Erythroblast (primary cell): Measurements from ENCODE around the gene ZYG11B.
"Not testable (repeated sequence)": the region's sequence is repeated elsewhere in the genome, so short reads cannot be mapped to it uniquely, and the experiment has no call there.

Source experiments
- DNase-seq, 2 experiments: peaks; one replicate each; lab custom pipeline; 2025; lab: John Stamatoyannopoulos, UW
- GATA1 ChIP-seq: IDR thresholded peaks from 2 replicates; pipeline ENCODE4 v1.6.1; 2011; ENCODE audit warnings: low read depth, mild to moderate bottlenecking, control low read depth, low read length, moderate library complexity
- POLR2A ChIP-seq: IDR thresholded peaks from 2 replicates; pipeline ENCODE4 v1.6.1; 2011; ENCODE audit warnings: mild to moderate bottlenecking, low read length

ZYG11B gene

DNA sequence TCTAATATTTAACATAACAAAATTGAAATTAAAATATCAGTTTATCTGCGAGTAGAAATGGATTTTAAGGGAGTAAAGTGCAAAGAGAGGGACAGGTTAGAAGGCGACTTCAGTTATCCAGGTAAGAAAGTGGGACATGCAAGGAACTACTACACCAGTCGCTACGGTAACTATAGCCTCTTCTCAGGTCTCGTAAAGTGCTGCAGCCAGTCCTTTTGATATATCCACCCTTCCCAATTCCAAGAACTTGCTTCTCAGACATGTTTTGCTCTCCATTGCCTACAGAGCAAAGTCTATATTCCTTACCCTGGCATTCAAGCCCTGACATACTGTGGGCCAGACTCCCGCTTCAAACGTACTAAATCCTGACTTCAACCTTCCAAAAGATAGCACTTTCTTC, 30.6 kb upstream of the ZYG11B start:
- DNase-seq: no peak
- TF ChIP-seq POLR2A (no peak), GATA1 (no peak)

DNA sequence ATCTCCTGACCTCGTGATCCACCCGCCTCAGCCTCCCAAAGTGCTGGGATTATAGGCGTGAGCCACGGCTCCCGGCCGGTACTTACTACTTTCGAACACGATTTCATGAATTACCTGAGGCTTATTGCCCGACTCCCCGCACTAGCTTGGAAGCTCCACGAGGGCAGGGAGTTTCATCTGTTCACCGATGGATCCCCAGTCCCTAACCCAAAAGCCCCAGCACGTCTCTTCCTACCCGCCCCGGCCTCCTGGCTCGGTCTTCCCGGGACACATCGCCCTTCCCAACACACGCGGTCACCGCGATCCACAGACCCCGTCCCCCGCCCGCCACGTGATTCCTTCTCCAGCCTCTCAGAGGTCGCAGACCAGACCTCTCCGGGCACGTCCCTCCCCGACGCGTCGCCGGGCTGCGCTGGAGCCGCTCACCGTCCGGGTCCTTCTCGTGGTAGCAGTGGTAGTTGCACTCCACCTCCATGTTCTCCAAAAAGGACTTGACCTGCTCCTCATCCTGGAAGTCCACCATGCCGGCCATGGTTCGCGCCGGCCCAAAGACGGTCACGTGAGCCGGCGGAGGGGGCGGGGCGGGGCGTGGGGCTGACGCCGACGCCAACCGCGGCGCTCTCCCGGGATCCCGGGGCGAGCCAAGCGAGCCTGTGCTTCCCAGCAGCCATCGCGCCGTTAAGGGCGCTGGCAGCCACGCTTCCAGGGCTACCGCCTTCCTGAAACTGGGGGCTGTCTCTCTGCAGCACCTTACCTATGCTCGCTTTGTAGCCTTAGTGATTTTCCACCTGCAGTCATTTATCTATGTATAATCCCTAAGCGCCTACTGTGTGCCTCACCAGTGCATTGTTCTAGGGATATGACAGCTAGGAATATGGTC, 28.2 kb upstream of the ZYG11B start, which contains the start of gene COA7:
COA7 (minus strand) TSS at position 553 of the 880 bp plus-strand sequence; CDS start at position 532, 21 bp downstream.
- peak; percentile 84 to 87 for DNase-seq
- TF ChIP-seq POLR2A: peak; percentile 60
- TF ChIP-seq GATA1: no peak

DNA sequence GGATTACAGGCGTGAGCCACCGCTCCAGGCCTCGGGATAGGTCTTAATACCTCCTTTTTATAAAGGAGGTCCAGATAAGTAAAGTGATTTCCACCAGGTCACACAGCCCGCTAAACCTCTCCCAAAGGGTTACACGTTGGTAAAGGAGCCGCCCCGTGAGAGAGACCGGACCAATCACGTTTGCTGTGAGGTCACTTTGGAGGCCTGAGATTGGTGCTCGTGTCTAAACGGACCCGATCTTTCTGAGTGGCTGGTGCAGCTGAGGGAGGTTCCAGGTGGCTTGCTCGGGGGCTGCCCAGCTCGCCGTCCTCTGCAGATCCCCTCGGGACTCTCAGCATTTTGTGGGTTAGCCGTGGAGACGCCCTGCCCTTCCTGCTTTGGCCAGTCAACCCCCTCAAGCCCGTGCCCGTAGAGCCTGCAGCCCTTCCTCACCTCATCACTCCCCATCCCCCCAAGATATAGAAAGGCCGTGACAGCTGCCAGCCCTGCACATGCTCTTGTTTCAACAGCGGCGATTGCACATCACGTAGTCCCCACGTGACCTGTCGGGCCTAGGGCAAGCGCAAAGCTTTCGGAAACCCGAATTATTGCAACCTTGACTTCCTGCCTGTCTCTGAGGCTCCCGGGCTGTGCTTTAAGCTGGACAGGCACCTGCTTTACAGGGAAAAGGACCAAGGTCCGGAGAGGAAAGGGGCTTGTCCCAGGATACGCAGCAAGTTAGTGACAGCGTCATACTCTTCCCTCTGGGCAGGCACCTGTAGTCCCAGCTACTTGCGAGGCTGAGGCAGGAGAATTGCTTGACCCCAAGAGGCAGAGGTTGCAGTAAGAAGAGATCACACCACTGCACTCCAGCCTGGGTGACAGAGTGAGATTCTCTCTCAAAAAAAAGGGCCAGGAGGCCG, 23.1 kb upstream of the ZYG11B start:
- DNase-seq: peak; percentile 79 to 85
- TF ChIP-seq GATA1 (no peak), POLR2A (no peak)

DNA sequence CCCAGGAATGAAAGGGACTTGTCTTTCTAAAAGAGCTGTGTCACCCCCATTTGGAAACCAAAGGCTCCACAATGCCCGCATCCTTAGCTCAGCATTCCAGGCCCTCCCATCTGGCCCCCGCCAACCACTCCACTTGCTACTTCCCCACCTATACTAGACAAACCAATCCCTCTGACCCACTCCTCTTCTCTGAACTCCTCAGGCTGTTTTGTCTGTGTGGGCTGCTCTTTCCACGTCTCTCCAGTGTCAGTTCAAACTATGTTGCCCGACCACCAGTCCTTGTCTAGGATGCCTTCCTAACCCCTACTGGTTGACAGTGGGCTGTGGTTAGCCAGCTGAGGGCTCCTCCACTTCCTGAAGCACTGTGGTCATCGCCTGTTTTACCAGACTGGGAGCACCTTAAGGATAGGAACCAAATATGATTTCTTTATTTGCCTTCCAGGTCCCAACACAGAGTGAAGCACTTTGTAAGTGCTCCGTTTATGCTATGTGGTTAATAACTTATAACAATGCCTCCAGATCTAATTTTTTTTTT, 20.1 kb upstream of the ZYG11B start:
- TF ChIP-seq GATA1 (no peak), POLR2A (no peak)
- no peak for DNase-seq

DNA sequence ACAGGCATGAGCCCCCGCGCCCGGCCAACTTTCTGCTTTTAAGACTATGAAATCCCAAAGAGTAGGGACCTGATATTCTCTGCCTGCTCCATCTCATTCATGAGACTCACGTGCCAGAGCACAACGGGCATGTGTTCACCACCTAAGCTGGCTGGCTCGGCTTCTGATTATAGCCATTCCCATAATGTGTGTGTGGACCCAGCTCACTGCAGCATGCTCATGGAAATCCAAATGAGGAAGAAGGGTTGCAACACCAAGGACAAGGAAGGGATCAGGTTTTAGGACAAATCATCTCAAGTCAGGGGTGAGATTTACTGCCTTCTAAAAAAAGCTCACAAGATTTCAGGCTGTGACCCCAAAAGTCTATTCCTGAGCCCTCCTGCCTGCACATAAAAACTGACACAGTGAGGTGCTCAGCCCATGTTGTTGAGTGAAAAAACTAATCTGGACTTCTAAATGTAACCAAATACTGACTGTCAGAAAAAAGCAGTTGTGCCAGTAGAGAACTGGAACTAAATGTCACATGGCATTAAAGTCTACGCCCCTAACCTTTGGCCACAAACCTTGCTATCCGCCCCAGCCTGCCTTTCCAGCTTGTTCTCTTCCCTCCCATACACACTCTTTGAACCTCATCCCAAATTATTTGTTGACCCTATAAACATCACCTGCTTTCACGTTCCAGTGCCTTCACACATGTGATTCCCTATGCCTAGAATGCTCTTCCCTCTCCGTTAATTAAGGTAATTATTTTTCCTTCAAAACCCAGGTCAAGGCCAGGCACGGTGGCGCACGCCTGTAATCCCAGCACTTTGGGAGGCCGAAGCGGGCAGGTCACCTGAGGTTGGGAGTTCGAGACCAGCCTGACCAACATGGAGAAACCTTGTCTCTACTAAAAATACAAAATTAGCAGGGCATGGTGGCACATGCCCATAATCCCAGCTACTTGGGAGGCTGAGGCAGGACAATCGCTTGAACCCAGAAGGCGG, 19.0 kb upstream of the ZYG11B start:
- no peak for TF ChIP-seq GATA1
- TF ChIP-seq POLR2A: no peak
- DNase-seq: no peak

DNA sequence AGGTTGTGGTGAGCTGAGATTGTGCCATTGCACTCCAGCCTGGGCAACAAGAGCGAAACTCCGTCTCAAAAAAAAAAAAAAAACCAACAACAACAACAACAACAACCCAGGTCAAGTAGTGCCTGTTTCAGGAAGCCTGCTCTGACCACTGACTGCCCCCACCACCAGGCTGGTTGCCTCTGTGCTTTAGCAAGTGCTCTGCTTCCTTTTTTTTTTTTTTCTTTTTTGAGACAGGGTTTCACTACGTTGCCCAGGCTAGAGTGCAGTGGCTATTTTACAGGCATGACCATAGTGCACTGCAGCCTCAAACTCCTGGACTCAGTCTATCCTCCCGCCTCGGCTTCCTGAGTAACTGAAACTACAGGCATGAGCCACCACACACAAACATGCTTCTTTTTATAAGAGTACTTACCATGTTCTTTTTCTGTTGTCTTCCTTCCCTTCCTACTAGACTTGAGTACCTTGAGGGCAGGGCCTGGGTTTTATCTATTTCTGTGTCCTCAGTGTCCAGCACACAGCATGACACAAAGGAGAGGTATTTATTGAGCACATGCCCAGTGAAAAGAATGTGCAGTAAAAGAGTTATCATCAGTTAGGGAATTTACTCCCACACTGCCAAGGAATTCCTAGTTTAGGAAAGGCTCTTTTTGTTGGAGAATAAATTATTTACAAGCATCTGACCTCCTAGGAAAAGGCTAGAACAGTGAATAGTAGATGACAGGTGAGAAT, 18.2 kb upstream of the ZYG11B start:
- TF ChIP-seq POLR2A (no peak), GATA1 (no peak)
- no peak for DNase-seq

DNA sequence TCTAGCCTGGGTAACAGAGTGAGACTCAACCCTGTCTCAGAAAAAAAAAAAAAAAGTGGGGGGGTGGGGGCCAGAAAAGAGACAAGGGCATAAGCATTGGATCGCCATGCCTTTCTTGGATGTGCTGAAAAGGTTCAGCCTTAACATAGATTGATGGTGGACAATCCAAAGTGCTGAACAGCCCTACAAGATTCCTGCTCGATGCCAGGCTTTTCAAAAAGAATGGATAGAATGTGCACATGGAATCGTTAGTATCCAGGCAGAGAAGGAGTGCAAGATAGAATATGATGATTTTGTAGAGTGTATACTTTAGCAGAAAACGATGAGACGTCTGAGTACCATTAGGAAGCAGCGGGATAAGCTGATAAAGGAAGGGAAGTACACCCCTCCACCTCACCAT, 17.2 kb upstream of the ZYG11B start:
- no peak for TF ChIP-seq GATA1
- no peak for TF ChIP-seq POLR2A
- no peak for DNase-seq

DNA sequence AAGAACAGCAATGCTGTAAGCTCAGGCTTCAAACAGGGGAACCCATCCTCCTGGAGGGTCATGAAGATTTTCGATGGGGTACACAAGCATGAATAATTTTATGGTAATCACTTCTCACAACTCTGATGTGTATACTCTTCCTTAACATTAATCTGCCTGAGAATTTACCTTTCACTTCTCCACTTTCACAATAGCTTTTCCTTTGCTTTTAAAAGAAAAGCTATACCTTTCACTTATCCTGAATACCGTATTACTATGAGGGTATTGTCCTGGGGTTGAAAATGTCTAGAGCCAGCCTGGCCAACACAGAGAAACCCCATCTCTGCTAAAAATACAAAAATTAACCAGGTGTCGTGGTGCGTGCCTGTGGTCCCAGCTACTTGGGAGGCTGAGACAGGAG, 12.7 kb upstream of the ZYG11B start:
- DNase-seq: no peak
- TF ChIP-seq GATA1: no peak
- TF ChIP-seq POLR2A: no peak

DNA sequence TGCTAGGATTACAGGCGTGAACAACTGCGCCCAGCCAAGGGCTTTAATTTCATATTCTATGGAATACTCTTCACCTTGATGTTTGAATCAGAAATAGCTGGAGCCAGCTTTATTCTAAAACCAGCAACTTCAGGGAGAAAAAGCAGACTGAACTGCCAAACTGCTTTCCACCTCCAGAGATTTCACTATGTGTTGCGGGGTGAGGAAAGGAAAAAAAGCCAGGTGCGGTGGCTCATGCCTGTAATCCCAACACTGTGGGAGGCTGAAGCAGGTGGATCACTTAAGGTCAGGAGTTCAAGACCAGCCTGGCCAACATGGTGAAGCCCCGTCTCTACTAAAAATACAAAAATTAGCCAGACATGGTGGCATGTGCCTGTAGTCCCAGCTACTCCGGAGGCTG, 11.0 kb upstream of the ZYG11B start:
- DNase-seq: not testable (repeated sequence)

DNA sequence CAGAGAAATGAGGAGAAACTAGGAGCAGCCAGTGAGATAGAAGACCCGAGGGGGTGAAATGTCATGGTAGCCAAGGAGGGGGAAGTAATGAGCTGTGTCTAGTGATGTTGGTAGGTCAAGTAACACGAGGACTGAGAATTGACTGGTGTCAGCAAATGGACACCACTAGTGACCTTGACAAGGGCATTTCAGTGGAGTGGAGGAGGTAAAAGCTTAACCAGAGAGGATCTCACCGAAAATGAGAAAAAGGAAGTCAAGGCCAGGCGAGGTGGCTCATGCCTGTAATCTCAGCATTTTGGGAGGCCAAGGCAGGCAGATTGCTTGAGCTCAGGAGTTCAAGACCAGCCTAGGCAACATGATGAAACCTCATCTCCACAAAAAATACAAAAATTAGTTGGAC, 3.0 kb upstream of the ZYG11B start:
- DNase-seq: no peak
- TF ChIP-seq GATA1 (no peak), POLR2A (no peak)

DNA sequence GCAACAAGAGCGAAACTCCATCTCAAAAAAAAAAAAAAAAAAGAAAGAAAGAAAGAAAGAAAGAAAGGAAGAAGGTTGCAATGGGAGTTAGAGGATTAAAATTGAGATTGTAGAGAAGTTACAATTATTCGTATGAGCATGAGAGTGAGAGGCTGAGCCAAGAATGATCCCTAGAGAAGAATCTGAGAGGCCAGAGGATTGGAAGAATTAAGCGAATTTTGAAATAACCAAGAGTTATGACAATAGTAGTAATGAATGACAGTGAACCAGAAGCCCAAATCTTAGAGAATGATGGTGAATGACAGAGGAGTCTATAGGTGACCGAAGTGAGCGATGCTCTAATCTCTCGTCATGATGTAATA, 369 bp upstream of the ZYG11B start:
- TF ChIP-seq POLR2A (no peak), GATA1 (no peak)
- DNase-seq: no peak

DNA sequence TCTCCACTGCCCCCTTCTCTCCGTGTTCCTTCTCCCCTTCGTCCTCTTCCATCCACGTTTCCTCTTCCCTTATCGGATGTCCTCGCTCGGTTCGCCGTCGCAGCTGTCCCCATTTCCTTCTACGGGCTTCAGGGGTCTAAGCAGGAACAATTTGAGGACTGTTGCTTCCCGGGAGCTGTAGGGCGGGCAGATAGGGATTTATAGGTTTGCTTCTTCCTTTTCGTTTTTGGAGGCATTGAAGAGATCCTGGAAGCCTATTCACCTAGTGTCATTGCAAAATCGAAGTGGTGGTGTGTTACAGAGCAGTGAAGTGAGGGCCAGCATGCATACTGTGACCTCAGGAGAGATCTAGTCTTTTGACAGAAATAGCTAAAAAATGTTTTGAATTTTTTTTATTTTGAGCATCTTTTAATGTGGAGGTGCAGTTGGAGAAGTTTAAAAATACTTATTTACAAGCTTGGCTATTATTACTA, 897 bp downstream of the ZYG11B start:
- peak; percentile 23 to 48 for DNase-seq
- TF ChIP-seq POLR2A: no peak

DNA sequence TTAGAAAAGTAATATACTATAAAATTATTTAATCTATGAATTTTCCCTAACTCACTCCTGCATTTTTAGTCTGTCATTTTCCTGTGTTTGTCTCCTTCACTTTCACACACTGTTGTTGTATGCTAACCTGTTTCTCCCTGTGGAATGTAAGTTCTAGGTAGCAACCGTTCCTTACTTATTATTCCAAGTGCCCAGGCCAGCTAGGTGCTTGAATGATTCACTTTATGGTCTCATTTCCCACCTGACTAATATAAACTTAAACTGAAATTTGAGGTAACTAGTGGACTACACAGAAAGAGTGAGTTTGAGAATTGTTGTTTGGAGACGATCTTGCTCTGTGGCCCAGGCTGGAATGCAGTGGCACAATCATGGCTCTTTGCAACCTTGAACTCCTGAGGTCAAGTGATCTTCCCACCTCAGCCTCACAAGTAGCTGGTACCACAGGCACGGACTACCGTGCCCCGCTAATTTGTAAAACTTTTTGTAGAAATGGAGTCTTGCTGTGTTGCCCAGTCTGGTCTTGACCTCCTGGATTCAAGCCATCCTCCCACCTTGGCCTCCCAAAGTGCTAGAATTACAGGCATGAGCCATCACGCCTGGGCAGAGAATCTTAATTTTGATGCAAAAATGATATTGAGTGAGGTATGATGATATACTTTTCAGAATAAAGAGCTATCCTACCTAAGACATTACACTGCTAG, 1.9 kb downstream of the ZYG11B start:
- TF ChIP-seq GATA1 (no peak), POLR2A (no peak)
- DNase-seq: no peak
